HCT116 (cell line): ENCODE measurements around the gene MAPKAPK3. TPM values are rescaled to one million over a fixed set of nuclear protein-coding genes. Genes with fewer than 3 reads are reported as not detected.

ENCODE experiments used
- ATAC-seq: fragments of 200-7000 bp; cut with Tn5 transposase; 2 replicates; pipeline ENCODE4 v1.9.1; 2020; ENCODE audit warnings: mild to moderate bottlenecking, moderate library complexity
- BruUV-seq: library from RNA; stranded (reverse); fragments of 400-500 nt; replicated peaks from 2 replicates; lab custom pipeline; 2021; lab: Mats Ljungman, UMichigan
- CTCF ChIA-PET: fragments of 300-600 bp; sonication (Branson Sonifier 250); formaldehyde crosslinking; loops from one replicate; lab custom pipeline; 2021; ENCODE audit warnings: antibody characterized with exemption; lab: Charles Lee
- POLR2A ChIA-PET: fragments of 300-600, 350-600 bp; sonication (Branson Sonifier 250); formaldehyde crosslinking; loops from one replicate; lab custom pipeline; 2021; ENCODE audit warnings: antibody characterized with exemption; lab: Charles Lee
- RAD21 ChIA-PET, 2 experiments: fragments of 300-600 bp; sonication (Branson Sonifier 250); formaldehyde crosslinking; loops; one replicate each; lab custom pipeline; 2023; ENCODE audit warnings: low total read pairs in 2 of 2; ENCODE audit not compliant: uncharacterized antibody in 2 of 2, unreplicated experiment in 2 of 2, low non-redundant PET in 1 of 2; lab: Charles Lee
- DNase-seq: peaks from one replicate; pipeline ENCODE4 v3.0.0-alpha.2; 2010; ENCODE audit warnings: low read depth, low spot score
- H2AFZ ChIP-seq: fragments of 200-600 bp; shearing (Covaris generic), sonication (generic); 2 replicates; pipeline ENCODE4 v1.6.1; 2017; ENCODE audit warnings: low read depth, mixed run types, mixed read lengths, antibody characterized with exemption, low read length; ENCODE audit not compliant: poor library complexity, severe bottlenecking
- H3K27ac ChIP-seq: 2 replicates; pipeline ENCODE4 v1.5.1; 2012; ENCODE audit warnings: low read depth, low read length
- H3K27me3 ChIP-seq: fragments of 200-600 bp; sonication (generic); 2 replicates; pipeline ENCODE4 v1.6.1; 2016; ENCODE audit warnings: mixed run types, low read length, mixed read lengths; ENCODE audit not compliant: insufficient read depth
- H3K36me3 ChIP-seq, 2 experiments: fragments of 200-500 bp in 1 of 2; fragments of 200-600 bp in 1 of 2; sonication (Bioruptor generic) in 1 of 2; sonication (generic) in 1 of 2; 2 replicates each; pipeline versions ENCODE4 v1.5.1 to v1.6.1; 2014 to 2016; ENCODE audit warnings: low read length in 2 of 2, inconsistent platforms in 1 of 2, mixed read lengths in 1 of 2, mixed run types in 1 of 2; ENCODE audit not compliant: insufficient read depth in 2 of 2, control insufficient read depth in 1 of 2
- H3K4me1 ChIP-seq, 2 experiments: fragments of 200-600 bp in 1 of 2; sonication (generic) in 1 of 2; 2 replicates each; pipeline versions ENCODE4 v1.5.1 to v1.6.1; 2012 to 2017; ENCODE audit warnings: low read length in 2 of 2, inconsistent platforms in 1 of 2, mild to moderate bottlenecking in 1 of 2, mixed read lengths in 1 of 2, mixed run types in 1 of 2, moderate library complexity in 1 of 2; ENCODE audit not compliant: insufficient read depth in 2 of 2, control insufficient read depth in 1 of 2
- H3K4me2 ChIP-seq: fragments of 200-600 bp; sonication (generic); 2 replicates; pipeline ENCODE4 v1.6.1; 2017; ENCODE audit warnings: mixed run types, low read length, mixed read lengths
- H3K4me3 ChIP-seq, 2 experiments: fragments of 200-600 bp in 1 of 2; sonication (generic) in 1 of 2; replicated peaks in 1 of 2; 2 replicates each; pipeline ENCODE4 v1.5.1; 2011 to 2016; ENCODE audit warnings: low read length in 2 of 2, control low read depth in 1 of 2, low read depth in 1 of 2, mild to moderate bottlenecking in 1 of 2, mixed read lengths in 1 of 2, mixed run types in 1 of 2
- H3K79me2 ChIP-seq: fragments of 200-600 bp; sonication (generic); 2 replicates; pipeline ENCODE4 v1.6.1; 2017; ENCODE audit warnings: mild to moderate bottlenecking, mixed run types, low read length, moderate library complexity, mixed read lengths; ENCODE audit not compliant: insufficient read depth
- H3K9ac ChIP-seq: fragments of 200-600 bp; sonication (generic); 2 replicates; pipeline ENCODE4 v1.6.1; 2016; ENCODE audit warnings: low read length, mixed read lengths
- H3K9me2 ChIP-seq: fragments of 200-600 bp; sonication (generic), shearing (Covaris generic); 2 replicates; pipeline ENCODE4 v1.6.1; 2017; ENCODE audit warnings: mixed run types, mild to moderate bottlenecking, moderate library complexity; ENCODE audit not compliant: insufficient read depth
- H3K9me3 ChIP-seq, 2 experiments: fragments of 200-500 bp in 1 of 2; fragments of 200-600 bp in 1 of 2; sonication (Bioruptor generic) in 1 of 2; sonication (generic) in 1 of 2; 2 replicates each; pipeline ENCODE4 v1.6.1; 2014 to 2017; ENCODE audit warnings: low read length in 2 of 2, mixed read lengths in 2 of 2, inconsistent platforms in 1 of 2, low read depth in 1 of 2, mild to moderate bottlenecking in 1 of 2, mixed run types in 1 of 2, moderate library complexity in 1 of 2; ENCODE audit not compliant: control insufficient read depth in 1 of 2, insufficient read depth in 1 of 2
- H4K20me1 ChIP-seq: fragments of 200-600 bp; sonication (generic), shearing (Covaris generic); 2 replicates; pipeline ENCODE4 v1.6.1; 2017; ENCODE audit warnings: mixed run types, mild to moderate bottlenecking, moderate library complexity; ENCODE audit not compliant: insufficient read depth
- CTCF ChIP-seq, 3 experiments: fragments of 200-600 bp in 1 of 3; sonication (generic) in 1 of 3; IDR thresholded peaks in 2 of 3; conservative IDR thresholded peaks in 1 of 3; 2 replicates each; pipeline ENCODE4 v1.5.1; 2012 to 2017; ENCODE audit warnings: low read depth in 2 of 3, low read length in 2 of 3, antibody characterized with exemption in 1 of 3, borderline replicate concordance in 1 of 3, control low read depth in 1 of 3, mild to moderate bottlenecking in 1 of 3, mixed read lengths in 1 of 3, mixed run types in 1 of 3, moderate library complexity in 1 of 3; ENCODE audit not compliant: insufficient read depth in 1 of 3
- ELF1 ChIP-seq: IDR thresholded peaks from 2 replicates; pipeline ENCODE4 v1.6.1; 2012; ENCODE audit warnings: low read depth, borderline replicate concordance
- FOSL1 ChIP-seq: IDR thresholded peaks from 2 replicates; pipeline ENCODE4 v1.6.1; 2012; ENCODE audit warnings: low read depth
- JUND ChIP-seq: IDR thresholded peaks from 2 replicates; pipeline ENCODE4 v1.6.1; 2012
- MAX ChIP-seq: IDR thresholded peaks from 2 replicates; pipeline ENCODE4 v1.6.1; 2012
- POLR2A ChIP-seq: IDR thresholded peaks from 2 replicates; pipeline ENCODE4 v1.7.0; 2011; ENCODE audit warnings: borderline replicate concordance; ENCODE audit not compliant: insufficient read depth, insufficient read length; ENCODE audit errors: extremely low read depth
- RAD21 ChIP-seq: IDR thresholded peaks from 2 replicates; pipeline ENCODE4 v1.6.1; 2012; ENCODE audit warnings: low read depth, mild to moderate bottlenecking
- REST ChIP-seq: IDR thresholded peaks from 2 replicates; pipeline ENCODE4 v1.6.1; 2012; ENCODE audit warnings: low read depth
- SP1 ChIP-seq: IDR thresholded peaks from 2 replicates; pipeline ENCODE4 v1.6.1; 2012; ENCODE audit warnings: low read depth
- TCF7L2 ChIP-seq: IDR thresholded peaks from 2 replicates; pipeline ENCODE4 v1.7.0; 2011; ENCODE audit warnings: borderline replicate concordance, inconsistent platforms; ENCODE audit not compliant: insufficient read depth, insufficient read length; ENCODE audit errors: extremely low read depth
- ZFX ChIP-seq: fragments of 450-650 bp; IDR thresholded peaks from 2 replicates; pipeline ENCODE4 v1.6.1; 2017
- ZNF274 ChIP-seq: fragments of 200-500 bp; sonication (Bioruptor generic); IDR thresholded peaks from 2 replicates; pipeline ENCODE4 v1.6.1; 2014; ENCODE audit warnings: mild to moderate bottlenecking, low read depth, low read length, inconsistent platforms
- intact Hi-C: fragments of 100-400 bp; cut with micrococcal nuclease; formaldehyde crosslinking; loops from 2 replicates; pipeline ENCODE4 v1.10.0; 2022
- total RNA-seq: library from RNA; stranded (reverse); gene quantifications from one replicate; pipeline ENCODE4 v1.2.1, GENCODE V29; 2021; ENCODE audit not compliant: unreplicated experiment

The MAPKAPK3 gene
- total RNA-seq, 1 experiment from 2014 or later = 87.3 TPM

GRCh38 chr3:50615190-50615589 lies 1.8 kb upstream of the MAPKAPK3 start:
- H3K4me1 ChIP-seq = peaks cover 14 to 60% of the 10 kb centered on the region in 2 experiments
- no TSS peak for BruUV-seq

More at GRCh38 chr3:50615190-50615589, 1.8 kb upstream of the MAPKAPK3 start:
- Histone ChIP-seq H3K4me2 (no peak overlapping the region), H4K20me1 (no peaks in the 10 kb centered on the region), H3K9ac (no peak overlapping the region), H3K9me3 (no peaks in the 10 kb centered on the region), H3K27ac (no peak overlapping the region), H3K36me3 (peaks cover 0 to 7% of the 10 kb centered on the region in 2 experiments; a peak in 1 of 4 replicates), H3K79me2 (peaks cover 30% of the 10 kb centered on the region), H3K4me3 (no peak overlapping the region), H3K9me2 (no peaks in the 10 kb centered on the region), H2AFZ (no peak overlapping the region), H3K27me3 (no peaks in the 10 kb centered on the region)
- RAD21 ChIA-PET = interaction anchor here (2.4 to 3.4 kb wide), 2 partner anchors 38 kb away, joined by 21 to 40 read pairs; no protein-coding TSS in a partner anchor
- POLR2A ChIA-PET = interaction anchor here (1.1 kb wide), 1 partner anchor 38 kb away, joined by 4 read pairs; no protein-coding TSS in a partner anchor
- ATAC-seq (no peak), DNase-seq (no peak)
- intact Hi-C loops = loop anchor here (5.0 kb wide), 4 partner anchors 272 to 1052 kb away; no protein-coding TSS in a partner anchor
- CTCF ChIA-PET = interaction anchor here (1.0 to 3.8 kb wide), 5 partner anchors 14 to 755 kb away, joined by 3 to 83 read pairs (median 7); partner anchors contain the start of gene HEMK1
- no peak for TF ChIP-seq POLR2A
- no peak for TF ChIP-seq RAD21
- TF ChIP-seq SP1 = no peak
- no peak for TF ChIP-seq FOSL1
- TF ChIP-seq ZNF274 = no peak
- TF ChIP-seq MAX = no peak
- TF ChIP-seq REST = no peak
- no peak for TF ChIP-seq ELF1
- no peak for TF ChIP-seq ZFX
- TF ChIP-seq JUND = no peak
- TF ChIP-seq TCF7L2 = no peak
- TF ChIP-seq CTCF (IDR thresholded peaks at IDR 0.05 in 2 of 3, conservative IDR thresholded peaks at IDR 0.05 in 1 of 3; ENCODE audit: borderline replicate concordance in 1 of 3, insufficient read depth in 1 of 3, low read depth in 2 of 3, low read length in 2 of 3) = no peak
